ENCODE results near the gene LPP. TPM values are rescaled to one million over a fixed set of nuclear protein-coding genes. Genes with fewer than 3 reads are reported as not detected.

The LPP gene
- total RNA-seq, 6 experiments from 2014 or later, result 84.1 to 121 (median 102) TPM

DNA sequence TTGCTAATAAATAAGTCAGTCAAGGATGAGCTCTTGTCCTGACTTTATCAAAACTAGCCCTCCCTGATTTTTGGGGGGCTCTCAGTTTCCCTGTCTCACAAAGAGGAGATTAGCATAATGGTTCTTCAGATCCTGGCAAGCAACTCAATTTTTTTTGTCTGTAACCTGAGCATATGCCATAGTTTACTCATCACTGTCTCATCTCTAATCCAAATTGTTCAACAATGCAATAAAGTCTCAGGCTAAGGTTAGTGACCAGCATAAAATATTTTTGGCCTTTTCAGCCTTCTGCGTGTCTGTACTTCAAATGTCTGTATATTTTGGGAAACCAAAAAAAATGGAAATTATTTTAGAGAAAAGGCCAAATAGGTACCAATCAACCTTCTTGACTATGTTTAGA, 552.2 kb downstream of the LPP start:
- Mint-ChIP-seq H3K36me3 (ENCODE audit: low read depth) (peaks cover 9% of the 10 kb centered on the region; the same call in 1 of the 2 replicates), H3K27ac (peak overlapping the region; percentile 14; the same call in 1 of the 2 replicates), H3K4me1 (ENCODE audit: low read depth) (peaks cover 39% of the 10 kb centered on the region), H3K9me3 (no peaks in the 10 kb centered on the region), H3K4me3 (peak overlapping the region; percentile 6; the same call in 1 of the 2 replicates), H3K27me3 (ENCODE audit: insufficient read depth) (peaks cover 4% of the 10 kb centered on the region; the same call in 1 of the 2 replicates)
- TF ChIP-seq, protein P1, sequence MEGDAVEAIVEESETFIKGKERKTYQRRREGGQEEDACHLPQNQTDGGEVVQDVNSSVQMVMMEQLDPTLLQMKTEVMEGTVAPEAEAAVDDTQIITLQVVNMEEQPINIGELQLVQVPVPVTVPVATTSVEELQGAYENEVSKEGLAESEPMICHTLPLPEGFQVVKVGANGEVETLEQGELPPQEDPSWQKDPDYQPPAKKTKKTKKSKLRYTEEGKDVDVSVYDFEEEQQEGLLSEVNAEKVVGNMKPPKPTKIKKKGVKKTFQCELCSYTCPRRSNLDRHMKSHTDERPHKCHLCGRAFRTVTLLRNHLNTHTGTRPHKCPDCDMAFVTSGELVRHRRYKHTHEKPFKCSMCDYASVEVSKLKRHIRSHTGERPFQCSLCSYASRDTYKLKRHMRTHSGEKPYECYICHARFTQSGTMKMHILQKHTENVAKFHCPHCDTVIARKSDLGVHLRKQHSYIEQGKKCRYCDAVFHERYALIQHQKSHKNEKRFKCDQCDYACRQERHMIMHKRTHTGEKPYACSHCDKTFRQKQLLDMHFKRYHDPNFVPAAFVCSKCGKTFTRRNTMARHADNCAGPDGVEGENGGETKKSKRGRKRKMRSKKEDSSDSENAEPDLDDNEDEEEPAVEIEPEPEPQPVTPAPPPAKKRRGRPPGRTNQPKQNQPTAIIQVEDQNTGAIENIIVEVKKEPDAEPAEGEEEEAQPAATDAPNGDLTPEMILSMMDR (IDR thresholded peaks at IDR 0.05), result no peak
- DNase-seq, result no peak

DNA sequence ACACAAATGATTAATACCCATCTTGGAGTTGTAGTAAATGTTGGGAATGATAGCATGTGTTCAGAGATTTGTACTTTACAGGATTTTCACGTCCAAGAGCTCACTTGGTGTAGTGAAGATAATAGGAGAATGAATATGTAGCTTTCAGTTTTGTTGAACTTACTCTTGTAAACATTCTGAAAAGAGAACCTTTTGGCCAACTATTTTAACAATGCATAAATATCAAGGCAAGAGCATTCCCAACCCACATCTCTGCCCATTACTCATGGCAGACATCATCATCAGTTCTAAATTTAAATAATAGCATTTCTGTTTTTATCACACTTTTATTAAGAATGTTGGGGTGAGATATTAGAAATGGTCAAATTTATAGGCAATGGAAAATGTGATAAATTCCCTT, 552.6 kb downstream of the LPP start:
- Mint-ChIP-seq H3K9me3 (no peaks in the 10 kb centered on the region), H3K4me1 (ENCODE audit: low read depth) (peaks cover 43% of the 10 kb centered on the region), H3K36me3 (ENCODE audit: low read depth) (peaks cover 9% of the 10 kb centered on the region; the same call in 1 of the 2 replicates), H3K27me3 (ENCODE audit: insufficient read depth) (peaks cover 4% of the 10 kb centered on the region; the same call in 1 of the 2 replicates), H3K4me3 (peak overlapping the region; percentile 6; the same call in 1 of the 2 replicates), H3K27ac (peak overlapping the region; percentile 14)
- DNase-seq, result no peak
- TF ChIP-seq, protein P1 (IDR thresholded peaks at IDR 0.05), result no peak

DNA sequence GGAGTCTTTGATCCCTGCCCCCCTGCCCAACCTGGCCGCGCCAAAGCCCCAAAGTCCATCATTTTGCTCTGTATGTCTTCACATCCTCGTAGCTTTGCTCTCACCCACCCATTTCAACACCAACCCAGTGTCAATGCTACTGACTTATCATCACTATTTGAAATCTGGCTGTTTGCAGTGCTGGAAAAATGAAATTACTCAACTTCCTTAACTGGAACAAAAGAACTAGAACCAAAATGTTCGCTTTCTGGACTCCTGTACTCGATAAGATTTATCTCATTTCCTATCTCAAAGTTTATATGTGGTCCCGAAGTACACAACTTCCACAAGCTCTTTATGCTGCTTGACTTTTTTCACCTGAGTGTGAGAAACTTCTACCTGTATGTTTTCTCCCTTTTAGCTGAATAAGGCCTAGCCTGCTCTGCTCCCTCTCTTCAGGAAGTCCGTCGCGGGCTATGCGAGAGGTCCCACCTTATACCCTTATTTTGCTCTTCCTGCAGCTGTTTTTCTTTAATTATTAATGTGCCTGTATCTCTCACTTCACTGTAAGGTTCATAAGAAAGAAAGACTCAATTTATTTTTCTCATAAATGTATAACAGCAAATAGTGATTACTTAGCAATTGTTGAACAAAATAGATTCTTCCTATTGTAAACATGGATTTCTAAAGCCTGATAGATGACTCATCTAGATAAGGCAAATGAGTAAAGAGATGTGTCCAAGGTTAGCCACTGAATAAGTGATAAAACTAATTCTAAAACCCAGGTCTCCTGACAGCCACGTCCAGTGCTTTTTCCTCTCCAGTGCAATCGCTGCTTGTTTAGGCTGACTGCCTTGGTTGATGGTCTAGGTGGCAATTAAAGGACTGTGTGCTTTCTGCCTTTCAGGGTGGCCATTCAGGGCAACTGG, 553.7 kb downstream of the LPP start:
- peaks cover 4% of the 10 kb centered on the region; the same call in 1 of the 2 replicates for H3K27me3 Mint-ChIP-seq (ENCODE audit: insufficient read depth)
- H3K27ac Mint-ChIP-seq, result no peak overlapping the region
- no peak overlapping the region for H3K4me3 Mint-ChIP-seq
- peaks cover 54% of the 10 kb centered on the region for H3K4me1 Mint-ChIP-seq (ENCODE audit: low read depth)
- no peak for DNase-seq
- peaks cover 9% of the 10 kb centered on the region; the same call in 1 of the 2 replicates for H3K36me3 Mint-ChIP-seq (ENCODE audit: low read depth)
- no peaks in the 10 kb centered on the region for H3K9me3 Mint-ChIP-seq
- TF ChIP-seq, protein P1 (IDR thresholded peaks at IDR 0.05), result no peak

DNA sequence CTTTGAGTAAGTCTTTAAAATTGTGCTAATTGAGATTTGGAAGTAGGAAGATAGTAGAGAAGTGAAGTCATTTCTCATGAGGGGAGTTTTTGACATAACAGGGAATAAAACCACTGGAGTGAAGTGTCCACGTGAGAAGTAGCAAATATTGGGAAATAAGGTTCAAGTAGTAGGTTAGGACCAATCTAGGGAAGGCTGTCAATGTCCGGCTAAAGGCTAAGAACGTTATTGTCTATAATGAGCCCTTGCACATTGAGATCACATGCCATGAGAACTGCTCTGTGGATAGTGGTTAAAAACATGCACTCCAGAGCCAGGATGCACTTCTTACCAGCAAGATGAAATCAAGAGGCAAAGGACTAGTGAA, 557.9 kb downstream of the LPP start:
- Mint-ChIP-seq H3K36me3 (ENCODE audit: low read depth) (peaks cover 9% of the 10 kb centered on the region; the same call in 1 of the 2 replicates), H3K27ac (peak overlapping the region; percentile 74), H3K4me3 (no peak overlapping the region), H3K27me3 (ENCODE audit: insufficient read depth) (no peaks in the 10 kb centered on the region; the same call in 1 of the 2 replicates), H3K9me3 (no peaks in the 10 kb centered on the region), H3K4me1 (ENCODE audit: low read depth) (peaks cover 46% of the 10 kb centered on the region)
- DNase-seq, result no peak
- TF ChIP-seq, protein P1 (IDR thresholded peaks at IDR 0.05), result no peak

DNA sequence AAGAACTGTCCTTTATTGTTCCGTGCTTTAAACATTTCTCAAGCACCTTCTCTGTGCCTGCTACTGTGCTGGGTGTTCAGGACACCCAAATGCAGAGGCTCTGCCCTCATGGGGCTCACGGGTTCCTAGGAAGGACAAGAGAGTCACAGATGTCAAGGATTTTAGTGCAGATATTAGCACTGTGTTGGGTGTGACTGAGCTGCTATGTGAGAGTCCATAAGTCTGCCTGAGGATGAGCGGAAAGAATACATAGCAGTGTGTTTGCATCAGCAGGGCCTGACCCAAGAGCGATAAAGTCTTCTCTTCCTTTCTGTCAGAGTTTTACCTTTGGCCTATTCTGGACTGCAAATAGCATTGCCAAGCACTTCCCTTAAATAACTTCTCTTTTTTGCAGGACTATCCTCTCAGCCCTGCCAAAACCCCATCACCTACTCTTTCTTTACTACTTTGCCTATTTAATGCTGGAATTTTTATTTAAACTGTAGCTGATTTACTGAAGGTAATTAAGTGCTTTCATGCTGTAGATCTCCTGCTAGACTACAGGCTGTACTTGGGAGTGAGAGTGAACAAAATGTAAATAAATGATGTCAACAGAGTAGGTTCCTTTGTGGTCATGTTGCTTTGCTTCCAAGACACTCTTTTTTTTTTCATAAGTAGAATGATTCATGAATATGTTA, 558.4 kb downstream of the LPP start:
- peak; percentile 49 for DNase-seq
- Mint-ChIP-seq H3K27me3 (ENCODE audit: insufficient read depth) (no peaks in the 10 kb centered on the region; the same call in 1 of the 2 replicates), H3K4me3 (no peak overlapping the region; the same call in 1 of the 2 replicates), H3K4me1 (ENCODE audit: low read depth) (peaks cover 41% of the 10 kb centered on the region), H3K27ac (peak overlapping the region; percentile 74), H3K9me3 (no peaks in the 10 kb centered on the region), H3K36me3 (ENCODE audit: low read depth) (peaks cover 9% of the 10 kb centered on the region; the same call in 1 of the 2 replicates)
- TF ChIP-seq, protein P1 (IDR thresholded peaks at IDR 0.05), result no peak

Measured in HFFc6 (cell line).